Raji (cell line): ENCODE data around the gene DNAH9.

Experiments used
- POLR2A ChIP-seq: IDR thresholded peaks from 2 replicates; pipeline ENCODE4 v1.6.1; 2011; ENCODE audit warnings: low read depth, low read length, control low read depth; ENCODE audit not compliant: insufficient read depth

Gene DNAH9

DNA sequence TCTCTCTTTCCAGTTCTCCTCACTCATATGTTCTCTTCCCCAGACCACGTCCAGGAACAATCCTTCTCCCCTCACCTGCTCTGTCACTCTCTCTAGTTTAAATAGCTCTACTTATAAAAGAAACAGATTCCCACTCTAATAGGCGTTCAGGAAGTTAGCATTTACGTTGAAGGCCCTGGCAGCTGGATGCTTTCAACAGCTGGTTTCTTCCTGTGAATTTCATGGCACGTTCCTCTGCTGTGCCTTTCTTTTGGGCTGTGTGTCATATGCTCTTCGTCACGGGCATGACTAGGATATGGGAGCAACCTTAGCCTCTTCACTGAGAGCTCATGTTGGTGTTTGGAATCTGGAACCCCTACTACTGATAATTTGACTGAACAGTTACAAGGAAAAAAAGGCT, 325.8 kb downstream of the DNAH9 start:
- TF ChIP-seq POLR2A = no peak

DNA sequence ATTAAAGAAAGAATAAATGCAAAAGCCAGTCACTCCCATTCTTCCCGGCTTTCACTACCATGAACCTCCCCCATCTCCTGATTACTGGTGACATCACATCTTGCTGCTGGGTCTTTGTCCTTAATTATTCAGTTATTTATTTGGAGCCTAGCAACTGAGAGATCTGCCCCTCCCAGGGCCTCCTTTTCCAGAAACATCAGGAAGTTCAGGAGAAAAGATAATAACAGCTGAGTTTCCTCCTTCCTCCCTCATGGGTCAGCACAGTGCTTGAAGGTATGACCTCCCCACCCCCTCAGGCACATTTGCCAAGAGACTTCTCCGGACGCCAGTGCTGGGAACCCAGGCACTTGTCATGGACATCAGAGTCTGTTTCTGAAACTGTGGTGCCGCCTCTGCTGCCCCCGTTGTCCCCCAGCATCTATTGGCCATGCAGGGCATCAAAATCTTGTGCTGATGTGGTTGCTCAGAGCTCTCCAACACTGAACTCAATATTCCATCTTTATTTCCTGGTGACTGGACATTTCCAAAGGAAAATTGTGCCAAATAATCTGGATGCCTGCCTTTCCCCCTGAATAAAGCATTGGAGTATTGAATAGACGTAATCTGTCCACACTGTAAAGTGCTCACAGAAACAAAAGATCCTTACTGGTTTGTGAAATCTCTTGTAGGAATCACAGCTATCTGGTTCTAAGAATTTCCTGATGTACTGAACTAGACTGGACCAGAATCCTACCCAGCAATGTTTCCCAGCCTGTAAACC, 327.2 kb downstream of the DNAH9 start:
- TF ChIP-seq POLR2A = no peak

GRCh38 chr17:11928436-11928835, 330.2 kb downstream of the DNAH9 start:
- TF ChIP-seq POLR2A = no peak

GRCh38 chr17:11932337-11932898, 334.1 kb downstream of the DNAH9 start:
- TF ChIP-seq POLR2A = no peak

DNA sequence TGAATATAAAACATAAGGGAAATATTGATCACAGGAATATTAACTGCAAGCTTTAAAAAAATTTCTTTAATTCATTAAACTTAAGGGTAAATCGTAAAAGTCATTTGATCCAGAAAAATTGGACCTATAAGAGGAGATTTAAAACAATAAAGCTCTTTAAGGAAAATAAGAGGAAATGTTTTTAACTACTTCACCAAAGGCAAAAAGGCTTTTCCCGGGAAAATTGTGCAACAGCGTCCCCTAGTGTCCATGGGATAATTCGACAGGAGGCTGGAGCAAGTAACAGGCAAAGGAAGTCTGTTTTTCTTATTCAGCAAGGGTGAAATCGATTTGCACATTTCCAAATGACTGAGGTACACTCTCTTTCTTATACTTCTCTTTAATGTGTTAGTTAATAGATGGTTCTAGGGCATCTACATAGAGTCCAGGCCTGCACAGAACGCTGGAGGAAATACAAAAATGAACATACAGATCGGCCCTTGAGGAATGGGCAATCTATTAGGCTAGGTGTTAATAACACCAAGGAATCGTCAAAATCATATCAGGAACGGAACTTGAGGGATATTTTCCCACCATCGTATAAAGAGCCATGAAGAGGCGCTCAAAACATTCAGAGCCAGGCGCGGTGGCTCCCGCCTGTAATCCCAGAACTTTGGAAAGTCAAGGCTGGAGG, 337.6 kb downstream of the DNAH9 start:
- no peak for TF ChIP-seq POLR2A

GRCh38 chr17:11940904-11941303, 342.6 kb downstream of the DNAH9 start:
- no peak for TF ChIP-seq POLR2A

- TF ChIP-seq POLR2A = no peak
These were observed 345.6 kb downstream of the DNAH9 start for GRCh38 chr17:11943759-11944347.

DNA sequence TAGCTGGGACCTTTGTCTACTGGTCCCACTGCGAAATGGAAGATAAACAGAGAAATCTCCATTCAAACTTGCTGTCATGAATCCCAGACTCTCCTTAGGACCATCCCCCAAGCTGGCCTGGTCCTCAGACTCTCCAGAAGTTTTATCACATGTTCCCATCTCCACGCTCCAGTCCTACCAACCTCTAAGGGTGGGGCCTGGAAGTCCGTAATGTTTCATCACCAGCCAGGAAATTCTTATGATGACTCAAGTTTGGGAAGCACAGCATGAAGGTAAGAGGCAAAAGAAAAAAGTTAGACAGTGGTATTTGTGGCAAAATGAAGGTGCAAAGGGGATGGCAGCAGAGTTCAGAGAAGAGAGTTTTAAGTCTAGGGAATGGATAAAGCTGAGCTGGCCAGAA, 346.3 kb downstream of the DNAH9 start:
- no peak for TF ChIP-seq POLR2A

DNA sequence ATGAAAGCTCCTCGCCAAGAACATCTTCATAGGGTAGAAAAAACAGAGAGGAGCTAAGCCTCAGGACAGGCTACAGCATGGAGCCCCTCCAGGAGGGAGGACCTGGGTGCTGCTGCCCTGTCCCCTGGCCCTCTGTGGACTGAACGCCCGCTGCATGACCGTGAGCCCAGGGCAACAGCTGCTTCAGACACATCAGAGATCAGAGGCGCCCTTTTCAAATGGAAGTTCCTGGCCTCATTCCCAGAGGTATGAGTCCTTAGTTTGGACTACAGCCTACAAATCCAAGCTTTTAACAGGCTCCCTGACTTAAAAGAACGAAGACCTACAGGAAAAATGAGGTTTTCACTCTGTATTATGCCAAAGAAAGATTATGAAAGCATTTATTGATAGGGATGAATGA, 350.5 kb downstream of the DNAH9 start:
- no peak for TF ChIP-seq POLR2A

DNA sequence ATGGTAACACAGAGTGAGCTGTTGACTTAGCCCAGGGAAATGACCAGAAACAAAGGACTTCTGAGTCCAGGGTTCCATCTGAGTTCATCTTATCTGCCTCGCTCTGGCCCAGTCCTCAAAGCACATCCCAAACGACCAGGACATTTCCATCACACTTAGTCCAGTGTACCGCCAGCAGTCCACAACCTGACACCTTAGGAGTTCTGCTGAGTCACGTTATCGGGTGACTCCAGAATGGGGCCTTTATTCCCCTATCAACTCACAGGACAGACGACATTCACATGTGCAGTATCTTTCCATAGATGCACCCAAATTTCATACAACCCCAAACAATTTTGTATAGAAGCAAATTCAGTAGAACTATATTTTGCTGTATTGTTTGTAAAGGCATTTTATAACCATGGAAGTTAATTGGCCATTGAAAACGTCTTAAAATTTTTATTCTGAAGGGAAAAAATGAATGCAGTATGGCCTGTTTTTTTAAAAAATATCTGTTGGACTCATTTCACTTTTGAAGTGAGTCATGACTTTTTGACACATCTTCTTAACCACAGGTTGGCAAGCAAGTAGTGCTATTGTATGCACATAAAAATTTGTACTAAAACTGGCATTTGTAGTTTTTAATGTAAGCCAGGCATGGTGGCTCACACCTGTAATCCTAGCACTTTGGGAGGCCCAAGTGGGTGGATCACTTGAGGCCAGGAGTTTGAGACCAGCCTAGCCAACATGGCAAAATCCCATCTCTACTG, 352.7 kb downstream of the DNAH9 start:
- TF ChIP-seq POLR2A = no peak

DNA sequence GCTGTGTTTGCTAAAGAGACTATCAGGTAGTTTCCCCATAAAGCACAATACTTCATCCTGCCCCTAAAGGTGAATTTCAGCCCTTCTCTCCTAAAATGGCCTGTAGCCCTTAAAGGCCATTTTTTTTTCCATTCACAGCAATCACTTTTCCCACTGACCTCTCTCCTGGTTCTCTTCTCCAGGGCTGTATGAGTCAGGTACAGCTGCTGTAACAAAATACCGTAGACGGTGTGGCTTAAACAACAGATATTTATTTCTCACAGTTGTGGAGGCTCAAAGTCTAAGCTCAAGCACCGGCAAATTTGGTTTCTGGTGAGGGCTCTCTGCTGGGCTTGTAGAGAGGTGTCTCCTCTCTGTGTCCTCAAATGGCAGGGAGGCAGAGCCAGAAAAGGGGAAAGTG, 354.3 kb downstream of the DNAH9 start:
- no peak for TF ChIP-seq POLR2A

DNA sequence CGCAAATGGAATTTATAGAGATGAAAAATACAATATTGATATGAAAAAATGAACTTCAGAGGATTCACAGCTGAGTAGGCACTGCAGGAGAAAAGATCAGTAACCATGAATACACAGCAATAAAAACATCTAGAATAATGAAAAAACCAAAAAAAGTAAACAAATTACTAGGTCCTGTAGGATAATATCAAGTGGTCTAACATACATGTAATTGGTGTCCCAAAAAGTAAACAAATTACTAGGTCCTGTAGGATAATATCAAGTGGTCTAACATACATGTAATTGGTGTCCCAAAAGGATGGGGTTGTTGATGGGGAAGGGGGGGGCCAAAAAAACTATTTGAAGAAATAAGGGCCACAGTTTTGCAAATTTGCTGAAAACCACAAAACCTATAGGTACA, 355.7 kb downstream of the DNAH9 start:
- no peak for TF ChIP-seq POLR2A

DNA sequence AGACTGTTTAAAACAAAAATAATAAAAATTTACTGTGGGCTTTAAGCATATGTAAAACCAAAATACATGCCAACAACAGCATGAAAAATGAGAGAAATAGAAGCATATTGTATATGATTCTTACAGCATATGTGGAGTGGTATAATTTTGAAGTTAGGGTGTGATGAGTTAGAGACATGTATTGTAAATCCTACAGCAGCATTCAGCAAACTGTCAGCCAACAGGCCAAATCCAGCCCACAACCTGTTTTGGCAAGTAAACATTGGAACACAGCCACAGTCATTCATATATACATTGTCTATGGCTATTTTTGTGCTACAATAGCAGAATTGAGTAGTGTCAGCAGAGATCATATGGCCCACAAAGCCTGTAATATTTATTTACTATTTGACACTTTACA, 356.7 kb downstream of the DNAH9 start:
- TF ChIP-seq POLR2A = no peak

GRCh38 chr17:11969565-11969964, 371.3 kb downstream of the DNAH9 start:
- TF ChIP-seq POLR2A = no peak

DNA sequence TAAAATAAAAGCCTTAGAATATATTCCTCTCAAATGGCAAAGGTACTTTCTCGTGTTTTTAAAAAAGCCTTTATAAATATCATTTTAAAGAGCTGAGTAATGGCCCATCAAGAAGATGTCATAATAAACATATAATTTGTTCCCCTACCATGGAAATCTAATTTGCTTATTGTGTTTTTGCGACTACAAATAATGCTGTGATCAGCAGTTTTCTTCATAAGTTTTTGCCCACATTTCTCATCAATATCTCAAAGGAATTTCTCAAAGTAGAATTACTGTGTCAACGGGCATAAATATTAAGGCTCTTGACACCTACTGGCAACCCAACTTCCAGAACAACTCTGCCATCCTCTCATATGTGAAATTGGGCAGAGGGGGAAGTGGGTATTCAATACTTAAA, 381.5 kb downstream of the DNAH9 start:
- TF ChIP-seq POLR2A = no peak
